Left hindlimb (tissue), 1 donor: ENCODE results near the gene RAD51AP1.
"Not testable (repeated sequence)": the region's sequence is repeated elsewhere in the genome, so short reads cannot be mapped to it uniquely, and the experiment has no call there.

ENCODE experiments used
- DNase-seq: peaks from one replicate; pipeline ENCODE4 v3.0.0-alpha.2; 2018

RAD51AP1 gene

DNA sequence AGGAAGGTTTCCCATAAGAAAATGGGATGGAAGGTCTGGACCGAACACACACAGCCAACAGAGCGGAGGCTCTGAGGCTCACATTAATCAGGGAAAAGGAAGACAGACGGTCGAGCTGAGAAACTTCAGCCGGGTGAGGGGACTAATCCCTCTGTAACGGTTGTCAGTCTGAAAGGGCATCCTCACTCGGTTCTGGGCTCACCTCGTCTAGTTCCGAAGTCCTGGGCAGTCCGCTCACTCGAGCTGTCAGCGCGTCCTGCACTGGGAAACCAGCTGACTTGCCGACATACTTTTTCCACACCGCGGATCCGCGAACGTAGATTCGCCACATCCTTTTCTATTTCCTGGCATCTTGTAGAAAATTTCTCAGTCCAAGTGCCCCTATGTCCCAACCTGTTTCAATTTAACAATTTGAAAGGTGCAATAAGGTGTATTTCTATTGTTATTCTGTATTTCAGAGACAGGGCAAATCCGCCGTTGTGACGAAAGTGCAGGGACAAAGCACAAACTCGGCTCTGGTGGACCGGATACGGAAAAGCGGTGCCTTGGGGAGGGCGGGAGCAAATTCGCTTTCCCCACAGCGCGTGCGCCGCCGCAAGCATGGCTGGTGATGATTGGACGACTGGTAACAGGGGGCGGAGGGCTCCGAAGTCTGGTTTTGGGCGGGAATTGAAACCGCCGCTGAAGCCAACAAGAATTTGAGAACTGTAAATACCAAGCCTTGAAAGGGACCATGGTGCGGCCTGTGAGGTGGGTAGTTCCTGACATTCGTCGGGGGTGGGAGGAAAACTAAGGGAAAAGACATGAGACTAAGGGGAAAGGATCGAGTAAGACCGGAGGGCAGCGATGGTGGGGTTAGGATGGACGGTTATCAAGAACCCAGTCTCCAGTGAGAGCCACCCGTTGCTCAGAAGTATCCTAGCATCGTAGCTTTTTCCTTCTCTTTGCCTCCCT is at the start of gene RAD51AP1:
RAD51AP1 (plus strand) TSS at position 684 of the 954 bp plus-strand sequence; CDS start at position 734, 50 bp downstream.
- DNase-seq = peak; percentile 97

- no peak for DNase-seq
Measured at GRCh38 chr12:4489556-4489955, 49.1 kb upstream of the RAD51AP1 start.

DNA sequence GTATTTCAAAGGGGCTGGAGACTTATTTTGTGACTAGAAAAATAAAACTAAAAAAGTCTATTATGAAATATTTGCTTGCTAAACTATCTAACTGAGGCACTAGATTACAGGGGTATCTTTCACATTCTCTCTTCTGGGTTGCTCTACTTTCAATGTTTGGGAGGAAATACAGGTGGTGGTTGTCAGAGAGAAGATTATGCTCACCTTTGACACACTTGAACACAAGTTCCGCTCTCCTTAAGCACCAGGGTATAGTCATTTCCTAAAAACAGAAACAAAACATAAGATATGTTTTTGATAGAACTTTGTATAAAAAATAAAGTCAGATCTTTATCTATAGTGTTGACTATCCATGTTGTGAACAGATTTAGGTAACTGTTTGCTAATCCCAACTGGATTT is 47.7 kb upstream of the RAD51AP1 start:
- DNase-seq = no peak

- no peak for DNase-seq
Measured at GRCh38 chr12:4496145-4496838, 42.4 kb upstream of the RAD51AP1 start.

DNA sequence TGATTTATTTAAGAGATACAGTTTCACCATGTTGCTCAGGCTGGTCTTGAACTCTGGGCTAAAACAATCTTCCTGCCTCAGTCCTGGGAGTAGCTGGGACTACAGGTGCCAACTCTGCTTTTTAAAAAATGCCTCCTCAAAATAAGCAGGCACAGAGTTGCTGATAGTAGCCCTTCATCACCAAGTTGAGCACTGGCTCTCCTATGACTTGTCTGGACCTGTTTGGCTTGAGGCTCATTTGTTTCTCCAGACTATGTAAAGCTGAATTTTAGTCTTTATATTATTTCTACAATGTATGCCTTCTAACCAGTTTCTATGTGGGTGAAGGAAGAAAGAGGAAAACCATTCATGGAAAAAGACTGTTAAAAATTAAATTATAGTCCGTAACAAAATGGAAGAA is 39.5 kb upstream of the RAD51AP1 start:
- no peak for DNase-seq

DNA sequence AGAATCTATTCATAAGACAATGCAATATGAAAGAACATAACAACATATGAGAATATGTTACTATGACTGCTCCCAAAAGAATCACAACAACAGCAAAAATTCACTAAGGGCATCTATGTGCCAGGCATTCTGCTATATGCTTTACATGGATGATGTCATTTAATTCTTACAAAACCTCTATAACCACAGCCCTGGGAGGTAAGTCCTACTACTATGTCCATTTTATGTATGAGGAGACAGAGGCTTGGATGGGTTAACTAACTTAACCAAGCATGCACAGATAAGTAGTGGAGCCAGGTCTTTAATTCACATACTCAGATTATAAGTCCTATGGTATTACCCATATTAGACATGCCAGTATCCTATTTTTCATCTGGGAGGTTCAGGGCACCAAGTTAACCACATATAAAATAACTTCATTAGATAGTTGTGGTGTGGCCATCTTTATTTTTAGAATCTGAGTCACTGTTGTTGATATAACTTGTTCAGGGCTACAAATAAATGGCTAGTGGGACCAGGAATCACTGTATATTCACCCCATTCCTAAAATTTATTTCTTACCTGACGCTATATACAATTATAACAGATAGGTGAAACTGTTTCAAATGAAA is 33.2 kb upstream of the RAD51AP1 start:
- no peak for DNase-seq

DNA sequence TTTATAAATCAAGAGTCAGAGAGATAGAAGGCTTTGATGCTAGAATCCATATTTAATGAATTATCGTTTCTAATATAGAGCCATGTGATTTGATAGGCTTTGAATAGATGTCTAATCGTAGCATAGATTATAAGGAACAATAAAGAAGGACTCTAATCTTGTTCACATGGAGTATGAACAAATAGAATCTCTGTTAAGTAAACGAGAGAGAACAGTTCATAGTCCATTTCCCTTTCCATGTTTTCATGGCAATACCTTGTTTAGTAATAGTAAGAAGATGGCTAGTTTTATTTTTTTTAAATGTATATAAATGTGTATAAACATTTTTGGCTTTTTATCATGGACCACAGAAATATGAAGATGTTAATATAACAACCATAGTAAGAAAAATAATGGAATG is 32.3 kb upstream of the RAD51AP1 start:
- no peak for DNase-seq

DNA sequence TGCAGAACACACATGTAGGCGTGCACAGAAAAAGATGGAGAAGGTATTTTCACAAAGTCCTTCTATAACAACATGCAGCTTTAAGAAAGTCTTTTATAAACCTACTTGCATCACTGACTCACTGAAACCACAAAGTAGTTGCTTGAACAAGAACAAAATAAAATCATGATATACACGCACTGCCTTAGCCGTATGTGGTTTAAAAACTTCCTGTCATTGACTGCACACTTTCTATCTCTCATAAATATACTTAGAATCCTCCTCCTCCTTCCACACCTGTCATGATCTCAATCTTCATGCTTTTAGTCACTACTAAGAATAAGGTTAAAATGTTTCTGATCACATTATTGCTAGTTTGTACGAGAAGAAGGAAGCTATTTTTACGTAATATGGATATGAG is 31.8 kb upstream of the RAD51AP1 start:
- DNase-seq = no peak

DNA sequence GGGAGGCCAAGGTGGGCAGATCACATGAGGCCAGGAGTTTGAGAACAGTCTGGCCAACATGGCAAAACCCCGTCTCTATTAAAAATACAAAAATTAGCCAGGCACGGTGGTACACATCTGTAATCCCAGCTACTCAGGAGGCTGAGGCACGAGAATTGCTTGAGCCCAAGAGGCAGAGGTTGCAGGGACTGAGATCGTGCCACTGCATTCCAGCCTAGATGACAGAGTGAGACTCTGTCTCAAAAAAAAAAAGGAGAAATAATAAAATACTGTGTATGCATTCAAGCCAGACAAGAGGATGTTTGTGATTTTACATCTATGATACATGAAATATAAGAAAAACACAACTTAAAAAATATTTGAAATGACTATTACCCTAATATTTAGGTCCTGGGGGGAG is 30.2 kb upstream of the RAD51AP1 start:
- not testable (repeated sequence) for DNase-seq

GRCh38 chr12:4509269-4509668 is 29.4 kb upstream of the RAD51AP1 start:
- DNase-seq = not testable (repeated sequence)

- no peak for DNase-seq
Measured at GRCh38 chr12:4518106-4518728, 20.5 kb upstream of the RAD51AP1 start.

GRCh38 chr12:4523443-4523842 is 15.2 kb upstream of the RAD51AP1 start:
- DNase-seq = not testable (repeated sequence)

- no peak for DNase-seq
Measured at GRCh38 chr12:4526923-4527546, 11.7 kb upstream of the RAD51AP1 start.

DNA sequence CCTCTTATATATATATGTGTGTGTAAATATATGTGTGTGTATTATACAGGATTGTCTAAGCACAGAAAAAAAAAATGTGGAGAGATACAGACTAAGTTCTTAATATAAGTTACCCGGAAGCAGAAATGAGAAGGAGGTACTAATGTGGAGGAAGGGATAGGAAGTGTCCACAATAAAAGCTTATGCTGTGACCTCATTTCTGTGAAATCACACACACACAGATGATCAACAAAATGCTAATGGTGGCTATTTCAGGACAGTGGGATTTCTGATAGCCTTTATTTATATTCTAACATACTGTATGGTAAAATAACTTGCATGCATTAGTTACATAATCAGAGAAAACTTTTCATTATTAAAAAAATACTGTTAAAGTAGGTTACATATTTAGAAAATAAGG is 8.5 kb upstream of the RAD51AP1 start:
- DNase-seq = no peak

GRCh38 chr12:4530982-4531586 is 7.6 kb upstream of the RAD51AP1 start:
- no peak for DNase-seq

GRCh38 chr12:4535092-4535491 is 3.6 kb upstream of the RAD51AP1 start:
- DNase-seq = no peak

GRCh38 chr12:4535871-4536270 is 2.8 kb upstream of the RAD51AP1 start:
- DNase-seq = no peak

GRCh38 chr12:4539167-4539870 is 629 bp downstream of the RAD51AP1 start:
- DNase-seq = no peak

DNA sequence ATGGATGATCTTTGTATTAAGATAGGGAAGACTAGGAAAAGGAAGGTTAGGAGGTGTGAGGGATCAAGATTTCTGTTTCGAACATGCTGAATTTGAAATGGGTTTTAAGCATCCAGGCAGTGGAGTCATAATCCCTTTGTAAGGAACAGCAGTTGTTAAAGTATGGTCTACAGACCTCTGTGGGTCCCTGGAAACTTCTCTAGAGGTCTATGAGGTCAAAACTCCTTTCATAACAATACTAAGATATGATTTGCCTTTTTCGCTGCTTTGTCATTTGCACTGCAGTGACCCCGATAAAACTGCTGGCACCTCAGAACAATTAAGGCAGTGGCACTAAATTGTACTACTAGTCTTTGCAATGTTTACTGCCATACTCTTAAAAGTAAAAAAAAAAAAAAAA is 1.5 kb downstream of the RAD51AP1 start:
- no peak for DNase-seq

DNA sequence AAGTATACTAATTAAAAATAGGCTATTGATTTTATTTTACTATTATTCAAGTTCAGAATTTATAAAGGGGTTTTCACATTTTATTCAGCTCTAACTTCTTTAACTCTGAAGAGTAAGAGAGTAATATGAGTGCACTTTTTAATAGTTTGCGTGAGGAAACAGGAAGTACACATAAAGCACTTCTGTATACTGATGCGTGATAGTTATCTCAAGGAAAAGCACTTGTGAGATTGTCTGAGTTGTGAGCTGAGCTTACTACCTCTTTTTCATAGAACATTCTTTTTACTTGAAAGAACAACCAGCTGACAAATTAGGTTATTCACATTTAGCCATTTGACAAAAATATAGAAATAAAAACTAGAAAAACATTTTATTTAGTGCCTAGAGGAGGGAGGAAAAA is 1.9 kb downstream of the RAD51AP1 start:
- DNase-seq = no peak

DNA sequence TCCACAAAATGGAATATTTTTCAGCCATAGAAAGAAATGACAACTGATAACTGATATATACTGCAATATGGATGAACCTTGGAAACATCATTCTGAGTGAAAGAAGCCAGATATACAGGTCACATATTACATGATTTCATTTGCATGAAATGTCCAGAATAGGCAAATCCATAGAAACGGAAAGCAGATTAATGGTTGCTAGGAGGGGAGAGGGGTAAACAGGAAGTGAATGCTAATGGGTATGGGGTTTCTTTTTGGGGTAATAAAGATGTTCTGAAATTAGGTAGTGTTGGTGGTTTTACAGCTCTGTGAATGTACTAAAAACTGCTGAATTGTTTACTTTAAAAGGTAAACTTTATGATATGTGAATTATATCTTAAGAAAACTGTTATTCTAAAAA is 6.5 kb downstream of the RAD51AP1 start:
- no peak for DNase-seq

GRCh38 chr12:4552191-4552590 is 13.5 kb downstream of the RAD51AP1 start:
- no peak for DNase-seq
